ENCODE measurements around the gene FBN3.
A peak's percentile ranks its signal among the peaks of the same experiment; 100 is the strongest.

The FBN3 gene

DNA sequence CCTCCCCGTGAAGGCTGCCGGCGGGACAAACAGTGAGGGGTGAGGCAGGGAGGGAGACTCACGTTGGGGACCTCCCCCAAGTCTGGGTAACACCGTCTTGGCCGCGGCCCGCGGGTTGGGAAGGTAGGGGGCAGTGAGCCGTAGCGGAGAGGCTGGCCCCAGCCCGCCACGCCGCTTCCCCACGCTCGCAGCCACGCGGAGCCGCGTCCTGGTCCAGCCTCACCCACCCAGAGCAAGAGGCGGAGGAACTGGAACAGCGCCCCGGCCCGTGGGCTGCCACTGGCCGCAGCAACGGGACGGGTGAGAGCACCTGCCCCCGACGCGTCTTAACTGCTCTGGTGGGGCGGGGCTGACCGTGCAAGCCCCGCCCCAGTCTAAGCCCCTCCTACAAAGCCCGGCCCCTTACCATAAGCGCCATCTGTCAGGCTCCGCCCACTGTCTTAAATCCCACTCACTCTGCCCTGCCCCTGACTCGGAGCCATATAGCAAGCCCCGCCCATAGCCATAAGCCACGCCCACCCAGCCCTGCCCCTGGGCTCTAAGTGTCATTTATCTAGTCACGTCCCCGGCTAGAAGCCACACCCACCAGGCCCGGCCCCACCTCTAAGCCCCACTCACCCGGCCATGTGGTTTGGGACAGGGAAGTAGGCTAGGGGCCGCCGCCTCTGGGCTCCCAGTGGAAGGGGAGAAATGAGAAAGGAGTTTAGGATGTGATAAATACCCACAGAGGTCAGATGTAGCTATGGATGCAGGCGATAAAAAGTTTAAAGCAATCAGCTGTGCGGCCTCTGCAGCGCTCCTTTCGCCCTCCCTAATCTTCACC, 98.9 kb downstream of the FBN3 start:
- Histone ChIP-seq H3K27ac (ENCODE audit: low read depth, low read length) (no peak overlapping the region), H3K4me3 (ENCODE audit: low read depth, low read length) (peak overlapping the region; percentile 71), H3K4me1 (ENCODE audit: control insufficient read depth, insufficient read depth, low read length) (peaks cover 13% of the 10 kb centered on the region), H3K9ac (ENCODE audit: low read length) (peak overlapping the region; percentile 17), H3K27me3 (ENCODE audit: control insufficient read depth, insufficient read depth, low read length) (peaks cover 21% of the 10 kb centered on the region), H3K36me3 (ENCODE audit: control insufficient read depth, insufficient read depth, low read length) (no peaks in the 10 kb centered on the region), H3K9me3 (ENCODE audit: control insufficient read depth, insufficient read depth, low read depth, low read length) (no peaks in the 10 kb centered on the region)

DNA sequence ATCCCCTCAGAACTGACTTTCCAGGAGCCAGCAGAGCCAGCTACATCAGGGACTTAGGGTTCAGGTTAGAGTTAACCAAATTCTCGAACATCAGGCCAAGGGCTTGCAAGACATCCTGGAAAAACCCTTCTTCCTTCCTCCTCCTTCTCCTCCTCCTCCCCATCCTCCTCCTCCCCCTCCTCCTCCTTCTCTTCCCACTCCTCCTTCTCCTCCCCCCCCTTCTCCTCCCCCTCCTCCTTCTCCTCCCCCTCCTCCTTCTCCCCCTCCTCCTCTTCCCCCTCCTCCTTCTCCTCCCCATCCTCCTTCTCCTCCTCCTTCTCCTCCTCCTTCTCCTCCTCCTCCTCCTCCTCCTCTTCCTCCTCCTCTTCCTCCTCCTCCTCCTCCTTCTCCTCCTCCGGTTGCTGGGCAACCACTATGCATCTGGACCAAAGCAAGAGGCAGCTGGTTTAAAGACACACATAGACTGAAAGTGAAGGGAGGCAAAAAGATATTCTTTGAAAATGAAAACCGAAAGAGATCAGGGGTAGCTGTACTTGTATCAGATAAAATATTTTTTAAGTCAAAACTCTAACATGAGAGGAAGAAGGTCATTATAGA, 102.7 kb downstream of the FBN3 start:
- Histone ChIP-seq H3K9me3 (ENCODE audit: control insufficient read depth, insufficient read depth, low read depth, low read length) (no peaks in the 10 kb centered on the region), H3K36me3 (ENCODE audit: control insufficient read depth, insufficient read depth, low read length) (no peaks in the 10 kb centered on the region), H3K4me3 (ENCODE audit: low read depth, low read length) (no peak overlapping the region), H3K9ac (ENCODE audit: low read length) (no peak overlapping the region), H3K27me3 (ENCODE audit: control insufficient read depth, insufficient read depth, low read length) (peaks cover 21% of the 10 kb centered on the region), H3K4me1 (ENCODE audit: control insufficient read depth, insufficient read depth, low read length) (no peaks in the 10 kb centered on the region; the same call in 1 of the 2 replicates), H3K27ac (ENCODE audit: low read depth, low read length) (no peak overlapping the region)

DNA sequence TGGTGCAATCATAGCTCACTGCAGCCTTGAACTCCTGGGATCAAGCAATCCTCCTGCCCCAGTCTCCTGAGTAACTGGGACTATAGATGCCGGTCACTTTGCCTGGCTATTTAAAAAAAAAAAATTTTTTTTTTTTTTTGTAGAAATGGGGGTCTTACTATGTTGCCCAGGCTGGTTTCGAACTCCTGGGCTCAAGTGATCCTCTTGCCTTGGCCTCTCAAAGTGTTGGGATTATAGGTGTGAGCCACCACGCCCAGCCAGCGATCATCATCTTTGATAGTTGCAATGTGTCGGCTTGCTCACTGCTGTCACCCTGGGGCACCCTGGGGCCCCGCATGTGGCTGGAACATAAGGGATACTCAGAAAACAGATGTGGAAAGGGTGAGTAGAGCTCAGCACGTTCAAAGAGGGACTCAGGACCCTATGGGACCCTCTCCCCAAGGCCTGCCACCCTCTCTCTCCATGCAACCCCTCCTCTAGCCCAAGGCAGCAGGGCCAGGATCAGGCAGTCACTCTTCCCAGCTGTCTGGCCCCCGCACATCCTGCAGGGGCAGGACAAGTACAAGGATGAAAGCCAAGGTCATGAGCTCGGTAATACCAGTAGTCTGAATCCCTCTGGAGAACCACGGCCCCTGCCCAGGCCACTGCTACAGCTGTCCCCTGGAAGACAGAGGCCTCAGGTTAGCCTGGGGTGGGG, 103.4 kb downstream of the FBN3 start:
- no peaks in the 10 kb centered on the region for H3K36me3 ChIP-seq (ENCODE audit: control insufficient read depth, insufficient read depth, low read length)
- no peak overlapping the region for H3K4me3 ChIP-seq (ENCODE audit: low read depth, low read length)
- peaks cover 21% of the 10 kb centered on the region for H3K27me3 ChIP-seq (ENCODE audit: control insufficient read depth, insufficient read depth, low read length)
- no peaks in the 10 kb centered on the region; the same call in 1 of the 2 replicates for H3K4me1 ChIP-seq (ENCODE audit: control insufficient read depth, insufficient read depth, low read length)
- H3K9ac ChIP-seq (ENCODE audit: low read length), result no peak overlapping the region
- H3K27ac ChIP-seq (ENCODE audit: low read depth, low read length), result no peak overlapping the region
- H3K9me3 ChIP-seq (ENCODE audit: control insufficient read depth, insufficient read depth, low read depth, low read length), result no peaks in the 10 kb centered on the region

DNA sequence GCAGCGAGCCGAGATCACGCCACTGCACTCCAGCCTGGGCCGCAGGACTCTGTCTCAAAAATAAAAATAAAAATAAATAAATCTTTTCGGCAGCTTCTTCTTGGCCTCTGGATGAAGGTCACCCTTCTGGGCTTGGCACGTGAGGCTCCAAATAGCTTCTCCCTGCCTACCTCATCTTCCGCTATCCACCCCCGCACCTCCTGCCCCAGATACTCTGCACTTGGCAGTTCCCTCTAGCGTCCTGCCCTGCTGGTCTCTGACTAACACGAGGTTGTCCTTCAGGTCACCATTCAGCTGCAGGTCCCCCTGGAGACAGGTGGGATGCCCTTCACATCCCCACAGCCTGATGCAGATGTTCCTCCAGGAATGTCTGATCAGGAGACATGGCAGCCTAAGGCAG, 105.4 kb downstream of the FBN3 start:
- H3K27me3 ChIP-seq (ENCODE audit: control insufficient read depth, insufficient read depth, low read length), result peaks cover 8% of the 10 kb centered on the region; the same call in 1 of the 2 replicates
- no peaks in the 10 kb centered on the region for H3K9me3 ChIP-seq (ENCODE audit: control insufficient read depth, insufficient read depth, low read depth, low read length)
- no peak overlapping the region for H3K4me3 ChIP-seq (ENCODE audit: low read depth, low read length)
- H3K4me1 ChIP-seq (ENCODE audit: control insufficient read depth, insufficient read depth, low read length), result no peaks in the 10 kb centered on the region
- H3K27ac ChIP-seq (ENCODE audit: low read depth, low read length), result no peak overlapping the region
- no peak overlapping the region for H3K9ac ChIP-seq (ENCODE audit: low read length)
- no peaks in the 10 kb centered on the region for H3K36me3 ChIP-seq (ENCODE audit: control insufficient read depth, insufficient read depth, low read length)

DNA sequence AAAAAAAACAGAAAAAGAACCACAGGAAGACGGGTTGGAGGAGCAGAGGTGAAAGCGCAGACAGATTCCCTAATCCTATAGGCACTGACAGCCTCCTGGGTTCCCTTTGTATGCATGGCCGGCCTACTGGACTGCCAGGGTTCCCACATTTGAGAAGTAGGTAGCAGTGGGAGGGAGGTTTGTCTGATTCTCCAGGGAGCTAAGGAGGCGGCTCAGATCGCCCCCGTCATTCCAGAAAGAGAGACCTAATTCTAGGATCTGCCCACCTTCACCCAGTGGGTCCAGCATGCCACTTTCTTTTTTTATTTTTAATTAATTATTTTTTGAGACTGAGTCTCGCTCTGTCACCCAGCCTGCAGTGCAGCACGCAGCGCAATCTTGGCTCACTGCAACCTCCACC, 106.5 kb downstream of the FBN3 start:
- no peaks in the 10 kb centered on the region; the same call in 1 of the 2 replicates for H3K27me3 ChIP-seq (ENCODE audit: control insufficient read depth, insufficient read depth, low read length)
- no peak overlapping the region for H3K9ac ChIP-seq (ENCODE audit: low read length)
- H3K9me3 ChIP-seq (ENCODE audit: control insufficient read depth, insufficient read depth, low read depth, low read length), result no peaks in the 10 kb centered on the region
- no peaks in the 10 kb centered on the region for H3K4me1 ChIP-seq (ENCODE audit: control insufficient read depth, insufficient read depth, low read length)
- no peaks in the 10 kb centered on the region for H3K36me3 ChIP-seq (ENCODE audit: control insufficient read depth, insufficient read depth, low read length)
- no peak overlapping the region for H3K4me3 ChIP-seq (ENCODE audit: low read depth, low read length)
- H3K27ac ChIP-seq (ENCODE audit: low read depth, low read length), result no peak overlapping the region

DNA sequence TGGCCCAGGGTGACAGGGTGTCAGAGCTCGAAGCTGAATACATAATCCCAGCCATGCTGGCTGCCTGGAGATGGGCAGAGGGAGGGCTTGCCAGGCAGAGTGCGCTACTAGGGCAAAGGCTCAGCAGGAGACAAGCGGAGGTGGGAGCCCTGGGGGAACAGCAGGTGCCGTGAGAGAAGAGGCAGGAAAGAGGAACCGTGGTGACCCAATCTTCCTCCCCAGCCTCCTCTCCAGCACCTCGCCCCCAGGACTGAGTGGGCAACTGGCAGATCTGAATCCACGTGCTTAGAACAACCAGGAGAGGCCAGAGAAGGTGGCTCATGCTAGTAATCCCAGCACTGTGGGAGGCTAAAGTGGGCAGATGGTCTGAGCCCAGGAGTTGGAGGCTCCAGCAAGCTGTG, 107.9 kb downstream of the FBN3 start:
- Histone ChIP-seq H3K27ac (ENCODE audit: low read depth, low read length) (no peak overlapping the region), H3K9ac (ENCODE audit: low read length) (no peak overlapping the region), H3K27me3 (ENCODE audit: control insufficient read depth, insufficient read depth, low read length) (no peaks in the 10 kb centered on the region), H3K4me3 (ENCODE audit: low read depth, low read length) (no peak overlapping the region), H3K36me3 (ENCODE audit: control insufficient read depth, insufficient read depth, low read length) (no peaks in the 10 kb centered on the region), H3K4me1 (ENCODE audit: control insufficient read depth, insufficient read depth, low read length) (no peaks in the 10 kb centered on the region), H3K9me3 (ENCODE audit: control insufficient read depth, insufficient read depth, low read depth, low read length) (no peaks in the 10 kb centered on the region)

DNA sequence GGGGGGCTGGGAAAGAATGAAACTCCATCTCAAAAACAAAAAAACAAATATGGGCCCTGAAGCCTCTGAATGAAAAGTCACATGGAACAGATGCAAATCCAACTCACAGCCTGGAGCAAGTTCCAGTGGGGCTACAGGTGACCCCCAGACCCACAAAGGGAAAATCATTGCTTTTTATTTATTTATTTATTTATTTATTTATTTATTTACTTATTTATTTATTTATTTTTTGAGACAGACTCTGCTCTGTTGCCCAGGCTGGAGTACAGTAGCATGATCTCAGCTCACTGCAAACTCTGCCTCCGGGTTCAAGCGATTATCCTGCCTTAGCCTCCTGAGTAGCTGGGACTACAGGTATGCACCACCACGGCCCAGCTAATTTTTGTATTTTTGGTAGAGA, 110.2 kb downstream of the FBN3 start:
- no peaks in the 10 kb centered on the region for H3K9me3 ChIP-seq (ENCODE audit: control insufficient read depth, insufficient read depth, low read depth, low read length)
- no peaks in the 10 kb centered on the region for H3K36me3 ChIP-seq (ENCODE audit: control insufficient read depth, insufficient read depth, low read length)
- H3K4me1 ChIP-seq (ENCODE audit: control insufficient read depth, insufficient read depth, low read length), result peaks cover 4% of the 10 kb centered on the region; the same call in 1 of the 2 replicates
- H3K4me3 ChIP-seq (ENCODE audit: low read depth, low read length), result no peak overlapping the region
- H3K27ac ChIP-seq (ENCODE audit: low read depth, low read length), result no peak overlapping the region
- H3K9ac ChIP-seq (ENCODE audit: low read length), result no peak overlapping the region
- no peaks in the 10 kb centered on the region; the same call in 1 of the 2 replicates for H3K27me3 ChIP-seq (ENCODE audit: control insufficient read depth, insufficient read depth, low read length)

DNA sequence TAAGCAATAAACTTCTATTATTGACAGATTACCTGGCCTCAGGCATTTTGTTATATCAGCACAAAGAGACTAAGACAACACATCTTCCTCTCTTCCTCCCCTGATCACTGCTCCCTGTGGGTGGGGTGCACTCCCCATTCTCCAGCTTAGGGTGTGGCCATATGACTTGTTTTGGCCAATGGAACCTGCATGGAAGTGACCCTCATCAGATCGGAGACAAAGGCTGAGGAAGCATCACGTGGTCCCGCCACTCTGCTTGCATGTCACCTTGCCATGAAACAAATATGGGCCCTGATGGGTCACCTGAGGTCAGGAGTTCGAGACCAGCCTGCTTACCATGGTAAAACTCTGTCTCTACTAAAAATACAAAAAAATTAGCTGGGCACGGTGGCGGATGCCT, 110.6 kb downstream of the FBN3 start:
- Histone ChIP-seq H3K9ac (ENCODE audit: low read length) (no peak overlapping the region), H3K4me1 (ENCODE audit: control insufficient read depth, insufficient read depth, low read length) (peaks cover 4% of the 10 kb centered on the region; the same call in 1 of the 2 replicates), H3K36me3 (ENCODE audit: control insufficient read depth, insufficient read depth, low read length) (no peaks in the 10 kb centered on the region), H3K9me3 (ENCODE audit: control insufficient read depth, insufficient read depth, low read depth, low read length) (no peaks in the 10 kb centered on the region), H3K27me3 (ENCODE audit: control insufficient read depth, insufficient read depth, low read length) (no peaks in the 10 kb centered on the region; the same call in 1 of the 2 replicates), H3K27ac (ENCODE audit: low read depth, low read length) (no peak overlapping the region), H3K4me3 (ENCODE audit: low read depth, low read length) (no peak overlapping the region)

DNA sequence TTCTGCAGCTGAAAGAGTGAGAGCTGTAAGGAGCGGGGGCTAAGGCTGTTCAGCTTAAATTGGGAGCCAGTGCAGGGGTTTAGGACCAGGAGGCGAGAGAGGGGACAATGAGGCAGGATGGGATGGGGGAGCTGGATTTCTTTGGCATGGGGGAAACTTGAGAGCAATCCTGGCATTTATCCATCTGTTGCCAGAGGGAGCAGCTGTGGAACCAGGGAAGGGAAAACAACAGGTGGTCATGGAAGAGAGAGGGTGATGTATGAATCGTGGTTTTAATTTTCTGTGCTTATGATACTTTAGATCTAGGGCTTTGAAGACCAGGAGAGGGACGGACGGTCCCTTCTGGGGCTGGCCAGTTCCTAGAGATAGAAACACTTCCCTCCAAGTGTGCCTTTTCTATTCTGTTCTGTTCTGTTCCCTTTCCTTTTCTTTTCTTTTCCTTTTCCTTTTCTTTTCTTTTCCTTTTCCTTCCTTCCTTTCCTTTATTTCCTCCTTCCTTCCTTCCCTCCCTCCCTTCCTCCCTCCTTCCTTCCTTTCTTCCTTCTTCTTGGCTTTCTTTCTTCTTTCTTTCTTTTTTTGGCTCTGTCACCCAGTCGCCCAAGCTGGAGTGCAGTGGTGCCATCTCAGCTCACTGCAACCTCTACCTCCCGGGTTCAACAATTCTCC, 112.8 kb downstream of the FBN3 start:
- peaks cover 16% of the 10 kb centered on the region; the same call in 1 of the 2 replicates for H3K4me1 ChIP-seq (ENCODE audit: control insufficient read depth, insufficient read depth, low read length)
- H3K4me3 ChIP-seq (ENCODE audit: low read depth, low read length), result no peak overlapping the region
- H3K27me3 ChIP-seq (ENCODE audit: control insufficient read depth, insufficient read depth, low read length), result no peaks in the 10 kb centered on the region; the same call in 1 of the 2 replicates
- H3K9ac ChIP-seq (ENCODE audit: low read length), result no peak overlapping the region
- H3K36me3 ChIP-seq (ENCODE audit: control insufficient read depth, insufficient read depth, low read length), result no peaks in the 10 kb centered on the region
- H3K9me3 ChIP-seq (ENCODE audit: control insufficient read depth, insufficient read depth, low read depth, low read length), result no peaks in the 10 kb centered on the region
- H3K27ac ChIP-seq (ENCODE audit: low read depth, low read length), result no peak overlapping the region

DNA sequence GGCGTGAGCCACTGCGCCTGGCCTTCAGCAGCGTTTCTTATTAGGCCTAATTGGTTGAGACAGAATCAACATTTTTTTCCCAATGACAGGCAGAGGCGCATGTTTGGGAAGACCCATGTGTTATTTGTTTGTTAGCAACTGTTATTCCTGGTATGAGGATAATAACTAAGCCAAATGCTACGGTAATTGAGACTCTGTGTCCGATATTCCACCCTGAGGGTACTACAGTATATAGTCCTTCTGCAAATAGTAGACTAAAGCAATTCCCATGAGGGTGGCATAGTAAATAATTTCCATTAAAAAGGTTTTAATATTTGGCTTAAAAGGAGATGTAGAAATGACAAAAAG, 115.2 kb downstream of the FBN3 start:
- Histone ChIP-seq H3K27ac (ENCODE audit: low read depth, low read length) (no peak overlapping the region), H3K4me3 (ENCODE audit: low read depth, low read length) (no peak overlapping the region), H3K9ac (ENCODE audit: low read length) (no peak overlapping the region), H3K9me3 (ENCODE audit: control insufficient read depth, insufficient read depth, low read depth, low read length) (no peaks in the 10 kb centered on the region), H3K4me1 (ENCODE audit: control insufficient read depth, insufficient read depth, low read length) (peaks cover 20% of the 10 kb centered on the region), H3K36me3 (ENCODE audit: control insufficient read depth, insufficient read depth, low read length) (no peaks in the 10 kb centered on the region), H3K27me3 (ENCODE audit: control insufficient read depth, insufficient read depth, low read length) (no peaks in the 10 kb centered on the region; the same call in 1 of the 2 replicates)
